ENCODE results near the gene CASP3.

CASP3 gene

GRCh38 chr4:184651899-184652298 is 2.7 kb upstream of the CASP3 start:
- no peak for TF ChIP-seq CTCF (IDR thresholded peaks at IDR 0.05)
- Histone ChIP-seq H3K4me3 (no peak overlapping the region), H3K27ac (no peak overlapping the region)
- DNase-seq (ENCODE audit: low spot score), result no peak

GRCh38 chr4:184649971-184650855 is 966 bp upstream of the CASP3 start:
- TF ChIP-seq CTCF (IDR thresholded peaks at IDR 0.05), result no peak
- Histone ChIP-seq H3K27ac (peak overlapping the region; percentile 96 to 99), H3K4me3 (peak overlapping the region; percentile 79)
- DNase-seq (ENCODE audit: low spot score), result no peak

- Histone ChIP-seq H3K27ac (peak overlapping the region; percentile 96 to 99), H3K4me3 (peak overlapping the region; percentile 79)
- TF ChIP-seq CTCF (IDR thresholded peaks at IDR 0.05), result no peak
- DNase-seq (ENCODE audit: low spot score), result peak; percentile 86
These were observed 778 bp downstream of the CASP3 start for GRCh38 chr4:184648313-184649025.

GRCh38 chr4:184648054-184648312 is 1.3 kb downstream of the CASP3 start:
- Histone ChIP-seq H3K4me3 (peak overlapping the region; percentile 79), H3K27ac (peak overlapping the region; percentile 96 to 99)
- no peak for TF ChIP-seq CTCF (IDR thresholded peaks at IDR 0.05)
- DNase-seq (ENCODE audit: low spot score), result no peak

- DNase-seq (ENCODE audit: low spot score), result no peak
- peak overlapping the region; percentile 79 for H3K4me3 ChIP-seq
- H3K27ac ChIP-seq, result peak overlapping the region; percentile 96 to 99
- no peak for TF ChIP-seq CTCF (IDR thresholded peaks at IDR 0.05)
These were observed 1.8 kb downstream of the CASP3 start for GRCh38 chr4:184647266-184648053.

GRCh38 chr4:184645904-184646610 is 3.2 kb downstream of the CASP3 start:
- TF ChIP-seq CTCF (IDR thresholded peaks at IDR 0.05), result no peak
- DNase-seq (ENCODE audit: low spot score), result no peak
- H3K4me3 ChIP-seq, result no peak overlapping the region
- no peak overlapping the region for H3K27ac ChIP-seq
